ENCODE measurements around the gene RNU1-2.
"Not testable (repeated sequence)": the region's sequence is repeated elsewhere in the genome, so short reads cannot be mapped to it uniquely, and the experiment has no call there.

- TF ChIP-seq, protein P1, sequence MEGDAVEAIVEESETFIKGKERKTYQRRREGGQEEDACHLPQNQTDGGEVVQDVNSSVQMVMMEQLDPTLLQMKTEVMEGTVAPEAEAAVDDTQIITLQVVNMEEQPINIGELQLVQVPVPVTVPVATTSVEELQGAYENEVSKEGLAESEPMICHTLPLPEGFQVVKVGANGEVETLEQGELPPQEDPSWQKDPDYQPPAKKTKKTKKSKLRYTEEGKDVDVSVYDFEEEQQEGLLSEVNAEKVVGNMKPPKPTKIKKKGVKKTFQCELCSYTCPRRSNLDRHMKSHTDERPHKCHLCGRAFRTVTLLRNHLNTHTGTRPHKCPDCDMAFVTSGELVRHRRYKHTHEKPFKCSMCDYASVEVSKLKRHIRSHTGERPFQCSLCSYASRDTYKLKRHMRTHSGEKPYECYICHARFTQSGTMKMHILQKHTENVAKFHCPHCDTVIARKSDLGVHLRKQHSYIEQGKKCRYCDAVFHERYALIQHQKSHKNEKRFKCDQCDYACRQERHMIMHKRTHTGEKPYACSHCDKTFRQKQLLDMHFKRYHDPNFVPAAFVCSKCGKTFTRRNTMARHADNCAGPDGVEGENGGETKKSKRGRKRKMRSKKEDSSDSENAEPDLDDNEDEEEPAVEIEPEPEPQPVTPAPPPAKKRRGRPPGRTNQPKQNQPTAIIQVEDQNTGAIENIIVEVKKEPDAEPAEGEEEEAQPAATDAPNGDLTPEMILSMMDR (IDR thresholded peaks at IDR 0.05; ENCODE audit: insufficient read depth, low read length): not testable (repeated sequence)
- TF ChIP-seq POLR2AphosphoS5 (IDR thresholded peaks at IDR 0.05; ENCODE audit: low read depth): not testable (repeated sequence)
Observed at GRCh38 chr1:16894338-16894737, 1.4 kb upstream of the RNU1-2 start.
